SK-N-SH treated with all-trans-retinoic acid at 6 μM for 48 hours (cell line): Measurements from ENCODE around the gene SMARCC1.

ENCODE experiments used
- ATAC-seq: fragments of 200-7000 bp; cut with Tn5 transposase; 3 replicates; pipeline ENCODE4 v1.9.1; 2020; ENCODE audit warnings: mild to moderate bottlenecking, moderate library complexity
- ARNTL ChIP-seq: fragments of 450-650 bp; formaldehyde crosslinking; IDR thresholded peaks from 2 replicates; pipeline ENCODE4 v1.5.0; 2020; ENCODE audit warnings: low read depth, mild to moderate bottlenecking, moderate library complexity, borderline replicate concordance
- BACH2 ChIP-seq: fragments of 250-450 bp; sonication (Bioruptor Pico); IDR thresholded peaks from 2 replicates; pipeline ENCODE4 v1.9.0; 2021; ENCODE audit warnings: mild to moderate bottlenecking, borderline replicate concordance
- CSDC2 ChIP-seq: fragments of 250-450 bp; sonication (Bioruptor Pico); IDR thresholded peaks from 2 replicates; pipeline ENCODE4 v1.5.0; 2020; ENCODE audit warnings: mild to moderate bottlenecking, moderate library complexity
- GLIS3 ChIP-seq: fragments of 250-450 bp; sonication (Bioruptor Pico); IDR thresholded peaks from 2 replicates; pipeline ENCODE4 v1.5.0; 2020; ENCODE audit warnings: mild to moderate bottlenecking, moderate library complexity
- ISL1 ChIP-seq: fragments of 250-450 bp; sonication (Bioruptor Pico); IDR thresholded peaks from 2 replicates; pipeline ENCODE4 v2.1.2; 2022; ENCODE audit warnings: mild to moderate bottlenecking, moderate library complexity
- PPARA ChIP-seq: fragments of 250-450 bp; sonication (Bioruptor Pico); IDR thresholded peaks from 2 replicates; pipeline ENCODE4 v1.5.0; 2020; ENCODE audit warnings: mild to moderate bottlenecking, borderline replicate concordance
- RARB ChIP-seq: fragments of 250-450 bp; sonication (Bioruptor Pico); IDR thresholded peaks from 2 replicates; pipeline ENCODE4 v1.8.0; 2021; ENCODE audit warnings: mild to moderate bottlenecking, moderate library complexity
- SNAI2 ChIP-seq: fragments of 250-450 bp; sonication (Bioruptor Pico); IDR thresholded peaks from 2 replicates; pipeline ENCODE4 v1.5.0; 2020; ENCODE audit warnings: mild to moderate bottlenecking, moderate library complexity
- TCF4 ChIP-seq: fragments of 250-450 bp; sonication (Bioruptor Pico); IDR thresholded peaks from 2 replicates; pipeline ENCODE4 v1.8.0; 2021; ENCODE audit warnings: mild to moderate bottlenecking, moderate library complexity, borderline replicate concordance
- TOX ChIP-seq: fragments of 250-450 bp; sonication (Bioruptor Pico); IDR thresholded peaks from 2 replicates; pipeline ENCODE4 v1.8.0; 2021; ENCODE audit warnings: mild to moderate bottlenecking, moderate library complexity, borderline replicate concordance
- ZC3H10 ChIP-seq: fragments of 250-450 bp; sonication (Bioruptor Pico); IDR thresholded peaks from 2 replicates; pipeline ENCODE4 v1.5.1; 2021; ENCODE audit warnings: mild to moderate bottlenecking, moderate library complexity
- ZFP3 ChIP-seq: fragments of 250-450 bp; sonication (Bioruptor Pico); IDR thresholded peaks from 2 replicates; pipeline ENCODE4 v1.5.0; 2020; ENCODE audit warnings: mild to moderate bottlenecking, moderate library complexity
- ZFP30 ChIP-seq: fragments of 450-650 bp; formaldehyde crosslinking; IDR thresholded peaks from 2 replicates; pipeline ENCODE4 v1.5.0; 2022; ENCODE audit warnings: mild to moderate bottlenecking, moderate library complexity
- ZNF565 ChIP-seq: fragments of 450-650 bp; formaldehyde crosslinking; conservative IDR thresholded peaks from 2 replicates; pipeline ENCODE4 v1.5.0; 2020; ENCODE audit warnings: low read depth, mild to moderate bottlenecking, moderate library complexity
- ZNF70 ChIP-seq: fragments of 450-650 bp; formaldehyde crosslinking; IDR thresholded peaks from 2 replicates; pipeline ENCODE4 v1.5.0; 2020; ENCODE audit warnings: mild to moderate bottlenecking, moderate library complexity
- ZNF8 ChIP-seq: fragments of 450-650 bp; formaldehyde crosslinking; IDR thresholded peaks from 2 replicates; pipeline ENCODE4 v1.5.0; 2020; ENCODE audit warnings: mild to moderate bottlenecking, moderate library complexity
- TF ChIP-seq, protein P1 (sequence below): fragments of 250-450 bp; sonication (Bioruptor Pico); IDR thresholded peaks from 2 replicates; pipeline ENCODE4 v1.5.1; 2020; ENCODE audit warnings: low read depth, mild to moderate bottlenecking, moderate library complexity
- TF ChIP-seq, protein P2 (sequence below): fragments of 250-450 bp; sonication (Bioruptor Pico); IDR thresholded peaks from 2 replicates; pipeline ENCODE4 v1.8.0; 2021; ENCODE audit warnings: low read depth, mild to moderate bottlenecking, moderate library complexity, borderline replicate concordance
- TF ChIP-seq, protein P3 (sequence below): fragments of 250-450 bp; sonication (Bioruptor Pico); IDR thresholded peaks from 2 replicates; pipeline ENCODE4 v1.5.1; 2021; ENCODE audit warnings: mild to moderate bottlenecking, moderate library complexity
- TF ChIP-seq, protein P4 (sequence below): fragments of 250-450 bp; sonication (Bioruptor Pico); IDR thresholded peaks from 2 replicates; pipeline ENCODE4 v1.5.0; 2020; ENCODE audit warnings: mild to moderate bottlenecking, moderate library complexity
- TF ChIP-seq, protein P5 (sequence below): fragments of 250-450 bp; sonication (Bioruptor Pico); IDR thresholded peaks from 2 replicates; pipeline ENCODE4 v1.8.0; 2020; ENCODE audit warnings: mild to moderate bottlenecking, moderate library complexity, borderline replicate concordance

The SMARCC1 gene

DNA sequence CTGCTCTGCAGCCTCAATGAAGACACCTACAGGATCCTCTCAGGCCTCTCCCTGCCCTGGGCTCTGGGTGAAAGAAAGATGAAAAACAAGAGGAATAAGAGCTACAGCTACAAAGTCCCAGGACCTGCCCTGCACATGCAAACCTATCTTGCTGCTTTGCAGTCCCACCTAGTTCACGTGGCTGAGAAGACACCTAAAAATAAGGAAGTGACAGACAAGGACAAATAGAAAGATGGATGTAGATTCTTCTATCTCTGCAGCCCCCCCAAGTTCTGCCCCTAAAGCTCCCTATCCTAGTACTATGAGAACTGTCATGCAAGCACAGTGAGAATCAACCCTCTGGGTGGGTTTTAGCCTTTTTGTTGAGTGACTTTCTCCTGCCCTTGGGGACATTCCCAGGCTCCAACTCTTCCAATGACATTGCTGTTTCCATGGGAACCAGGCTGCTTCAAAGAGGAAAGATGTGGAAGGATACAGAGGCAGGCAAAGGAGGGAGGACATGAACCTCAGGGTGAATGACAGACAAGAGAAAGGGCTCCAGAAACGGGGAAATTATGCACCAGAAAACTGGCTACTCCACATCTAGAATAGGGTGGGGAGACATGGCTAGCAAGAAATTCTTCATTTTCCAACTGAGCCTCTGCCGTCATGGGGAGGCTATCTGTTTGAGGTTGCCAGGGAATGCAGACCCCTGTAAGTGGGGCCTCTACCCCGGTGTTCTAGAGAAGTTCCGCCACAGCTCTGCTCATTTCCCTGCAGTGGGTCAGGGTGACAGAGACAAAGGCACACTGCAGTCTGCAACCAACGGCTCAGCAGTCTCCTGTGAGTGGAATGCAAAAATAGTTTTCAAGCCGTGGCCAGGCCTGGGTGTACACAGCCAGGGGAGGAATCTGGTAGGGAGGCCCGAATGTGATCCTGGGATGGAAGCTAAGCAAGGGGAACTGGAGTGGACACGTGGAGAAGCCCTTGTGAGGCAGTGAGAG is 208.2 kb downstream of the SMARCC1 start:
- TF ChIP-seq ZNF565 = no peak
- no peak for TF ChIP-seq GLIS3
- TF ChIP-seq ARNTL (CRISPR knock-in tag) = no peak
- TF ChIP-seq, protein P1, sequence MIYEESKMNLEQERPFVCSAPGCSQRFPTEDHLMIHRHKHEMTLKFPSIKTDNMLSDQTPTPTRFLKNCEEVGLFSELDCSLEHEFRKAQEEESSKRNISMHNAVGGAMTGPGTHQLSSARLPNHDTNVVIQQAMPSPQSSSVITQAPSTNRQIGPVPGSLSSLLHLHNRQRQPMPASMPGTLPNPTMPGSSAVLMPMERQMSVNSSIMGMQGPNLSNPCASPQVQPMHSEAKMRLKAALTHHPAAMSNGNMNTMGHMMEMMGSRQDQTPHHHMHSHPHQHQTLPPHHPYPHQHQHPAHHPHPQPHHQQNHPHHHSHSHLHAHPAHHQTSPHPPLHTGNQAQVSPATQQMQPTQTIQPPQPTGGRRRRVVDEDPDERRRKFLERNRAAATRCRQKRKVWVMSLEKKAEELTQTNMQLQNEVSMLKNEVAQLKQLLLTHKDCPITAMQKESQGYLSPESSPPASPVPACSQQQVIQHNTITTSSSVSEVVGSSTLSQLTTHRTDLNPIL (CRISPR knock-in tag) = no peak
- TF ChIP-seq PPARA (CRISPR knock-in tag) = no peak
- TF ChIP-seq TCF4 = no peak
- no peak for TF ChIP-seq BACH2 (CRISPR knock-in tag)
- no peak for TF ChIP-seq SNAI2
- TF ChIP-seq TOX = no peak
- no peak for TF ChIP-seq ZNF8 (CRISPR knock-in tag)
- no peak for TF ChIP-seq ZC3H10 (CRISPR knock-in tag)
- no peak for TF ChIP-seq RARB (CRISPR knock-in tag)
- ATAC-seq = no peak

DNA sequence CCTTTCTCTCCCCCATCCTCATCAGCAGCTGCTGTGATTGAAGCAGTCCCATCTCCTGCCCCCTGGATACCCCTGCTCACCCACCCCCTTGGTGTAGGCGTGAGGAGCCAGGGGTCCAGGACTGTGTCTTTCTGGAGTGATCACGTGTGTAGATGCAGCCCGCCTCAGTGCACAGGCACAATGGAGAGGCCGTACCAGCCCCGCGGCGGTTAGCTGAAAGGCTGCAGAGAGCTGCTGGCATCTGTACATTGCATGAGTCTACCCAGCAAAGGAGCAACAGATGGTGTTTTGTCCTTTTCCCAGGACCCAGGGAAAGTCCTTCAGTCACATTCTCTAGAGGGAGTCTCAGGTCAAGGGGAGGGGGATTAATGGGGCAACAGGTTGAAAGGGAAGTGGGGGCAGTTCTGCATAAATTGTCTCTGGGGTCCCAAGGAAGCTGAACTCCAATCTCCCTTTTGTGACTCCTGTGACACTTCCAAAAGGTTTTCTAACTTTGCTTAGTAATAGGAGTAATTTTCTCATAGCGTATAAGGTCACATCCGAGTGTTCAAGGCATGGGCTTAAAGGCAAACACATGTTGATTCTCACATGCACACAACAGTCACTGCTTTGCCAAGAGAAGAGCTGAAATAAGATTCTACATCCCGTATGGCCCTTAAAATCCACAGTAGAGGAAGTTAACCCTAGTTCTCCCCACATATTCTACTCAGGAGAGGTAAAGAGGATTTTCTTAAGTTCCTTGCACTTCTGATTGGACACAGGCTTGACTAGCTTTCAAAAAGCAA is 210.1 kb downstream of the SMARCC1 start:
- TF ChIP-seq SNAI2 (no peak), ZNF8 (CRISPR knock-in tag) (no peak), TCF4 (no peak)
- TF ChIP-seq, protein P2, sequence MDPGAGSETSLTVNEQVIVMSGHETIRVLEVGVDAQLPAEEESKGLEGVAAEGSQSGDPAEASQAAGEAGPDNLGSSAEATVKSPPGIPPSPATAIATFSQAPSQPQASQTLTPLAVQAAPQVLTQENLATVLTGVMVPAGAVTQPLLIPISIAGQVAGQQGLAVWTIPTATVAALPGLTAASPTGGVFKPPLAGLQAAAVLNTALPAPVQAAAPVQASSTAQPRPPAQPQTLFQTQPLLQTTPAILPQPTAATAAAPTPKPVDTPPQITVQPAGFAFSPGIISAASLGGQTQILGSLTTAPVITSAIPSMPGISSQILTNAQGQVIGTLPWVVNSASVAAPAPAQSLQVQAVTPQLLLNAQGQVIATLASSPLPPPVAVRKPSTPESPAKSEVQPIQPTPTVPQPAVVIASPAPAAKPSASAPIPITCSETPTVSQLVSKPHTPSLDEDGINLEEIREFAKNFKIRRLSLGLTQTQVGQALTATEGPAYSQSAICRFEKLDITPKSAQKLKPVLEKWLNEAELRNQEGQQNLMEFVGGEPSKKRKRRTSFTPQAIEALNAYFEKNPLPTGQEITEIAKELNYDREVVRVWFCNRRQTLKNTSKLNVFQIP (CRISPR knock-in tag) = no peak
- TF ChIP-seq, all 23 proteins: peak for 0
- ATAC-seq = no peak

DNA sequence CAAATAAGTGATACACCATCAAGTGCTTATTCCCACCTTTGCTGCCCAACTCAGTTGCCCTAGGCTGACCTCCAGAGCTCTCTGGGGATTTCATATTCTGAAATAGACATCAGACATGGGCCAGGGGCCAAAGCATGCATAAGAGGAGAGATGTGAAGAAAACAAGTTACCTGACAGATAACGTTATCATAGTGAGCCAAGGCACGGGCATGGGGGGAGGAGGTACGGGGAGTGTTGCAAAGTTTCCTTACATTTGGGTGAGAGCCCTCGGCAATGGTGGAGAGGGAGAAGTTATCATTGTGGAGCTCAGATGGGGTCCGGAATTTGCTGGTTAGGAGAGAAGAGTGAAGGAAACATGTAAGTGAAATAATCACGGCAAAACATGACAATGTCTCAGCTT is 212.8 kb downstream of the SMARCC1 start:
- TF ChIP-seq ZNF70 (CRISPR knock-in tag) (no peak), PPARA (CRISPR knock-in tag) (no peak), SNAI2 (no peak), GLIS3 (no peak), ISL1 (CRISPR knock-in tag) (no peak), ZFP3 (CRISPR knock-in tag) (no peak), RARB (CRISPR knock-in tag) (no peak), CSDC2 (CRISPR knock-in tag) (no peak), ZC3H10 (CRISPR knock-in tag) (no peak), ZFP30 (CRISPR knock-in tag) (no peak), ZNF565 (no peak), BACH2 (CRISPR knock-in tag) (no peak), TOX (no peak), ZNF8 (CRISPR knock-in tag) (no peak), TCF4 (no peak)
- TF ChIP-seq, protein P2 (CRISPR knock-in tag) = no peak
- TF ChIP-seq, protein P3, sequence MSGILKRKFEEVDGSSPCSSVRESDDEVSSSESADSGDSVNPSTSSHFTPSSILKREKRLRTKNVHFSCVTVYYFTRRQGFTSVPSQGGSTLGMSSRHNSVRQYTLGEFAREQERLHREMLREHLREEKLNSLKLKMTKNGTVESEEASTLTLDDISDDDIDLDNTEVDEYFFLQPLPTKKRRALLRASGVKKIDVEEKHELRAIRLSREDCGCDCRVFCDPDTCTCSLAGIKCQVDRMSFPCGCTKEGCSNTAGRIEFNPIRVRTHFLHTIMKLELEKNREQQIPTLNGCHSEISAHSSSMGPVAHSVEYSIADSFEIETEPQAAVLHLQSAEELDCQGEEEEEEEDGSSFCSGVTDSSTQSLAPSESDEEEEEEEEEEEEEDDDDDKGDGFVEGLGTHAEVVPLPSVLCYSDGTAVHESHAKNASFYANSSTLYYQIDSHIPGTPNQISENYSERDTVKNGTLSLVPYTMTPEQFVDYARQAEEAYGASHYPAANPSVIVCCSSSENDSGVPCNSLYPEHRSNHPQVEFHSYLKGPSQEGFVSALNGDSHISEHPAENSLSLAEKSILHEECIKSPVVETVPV = no peak
- TF ChIP-seq, protein P4, sequence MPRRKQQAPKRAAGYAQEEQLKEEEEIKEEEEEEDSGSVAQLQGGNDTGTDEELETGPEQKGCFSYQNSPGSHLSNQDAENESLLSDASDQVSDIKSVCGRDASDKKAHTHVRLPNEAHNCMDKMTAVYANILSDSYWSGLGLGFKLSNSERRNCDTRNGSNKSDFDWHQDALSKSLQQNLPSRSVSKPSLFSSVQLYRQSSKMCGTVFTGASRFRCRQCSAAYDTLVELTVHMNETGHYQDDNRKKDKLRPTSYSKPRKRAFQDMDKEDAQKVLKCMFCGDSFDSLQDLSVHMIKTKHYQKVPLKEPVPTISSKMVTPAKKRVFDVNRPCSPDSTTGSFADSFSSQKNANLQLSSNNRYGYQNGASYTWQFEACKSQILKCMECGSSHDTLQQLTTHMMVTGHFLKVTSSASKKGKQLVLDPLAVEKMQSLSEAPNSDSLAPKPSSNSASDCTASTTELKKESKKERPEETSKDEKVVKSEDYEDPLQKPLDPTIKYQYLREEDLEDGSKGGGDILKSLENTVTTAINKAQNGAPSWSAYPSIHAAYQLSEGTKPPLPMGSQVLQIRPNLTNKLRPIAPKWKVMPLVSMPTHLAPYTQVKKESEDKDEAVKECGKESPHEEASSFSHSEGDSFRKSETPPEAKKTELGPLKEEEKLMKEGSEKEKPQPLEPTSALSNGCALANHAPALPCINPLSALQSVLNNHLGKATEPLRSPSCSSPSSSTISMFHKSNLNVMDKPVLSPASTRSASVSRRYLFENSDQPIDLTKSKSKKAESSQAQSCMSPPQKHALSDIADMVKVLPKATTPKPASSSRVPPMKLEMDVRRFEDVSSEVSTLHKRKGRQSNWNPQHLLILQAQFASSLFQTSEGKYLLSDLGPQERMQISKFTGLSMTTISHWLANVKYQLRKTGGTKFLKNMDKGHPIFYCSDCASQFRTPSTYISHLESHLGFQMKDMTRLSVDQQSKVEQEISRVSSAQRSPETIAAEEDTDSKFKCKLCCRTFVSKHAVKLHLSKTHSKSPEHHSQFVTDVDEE (CRISPR knock-in tag) = no peak
- TF ChIP-seq, protein P1 (CRISPR knock-in tag) = no peak
- TF ChIP-seq, protein P5, sequence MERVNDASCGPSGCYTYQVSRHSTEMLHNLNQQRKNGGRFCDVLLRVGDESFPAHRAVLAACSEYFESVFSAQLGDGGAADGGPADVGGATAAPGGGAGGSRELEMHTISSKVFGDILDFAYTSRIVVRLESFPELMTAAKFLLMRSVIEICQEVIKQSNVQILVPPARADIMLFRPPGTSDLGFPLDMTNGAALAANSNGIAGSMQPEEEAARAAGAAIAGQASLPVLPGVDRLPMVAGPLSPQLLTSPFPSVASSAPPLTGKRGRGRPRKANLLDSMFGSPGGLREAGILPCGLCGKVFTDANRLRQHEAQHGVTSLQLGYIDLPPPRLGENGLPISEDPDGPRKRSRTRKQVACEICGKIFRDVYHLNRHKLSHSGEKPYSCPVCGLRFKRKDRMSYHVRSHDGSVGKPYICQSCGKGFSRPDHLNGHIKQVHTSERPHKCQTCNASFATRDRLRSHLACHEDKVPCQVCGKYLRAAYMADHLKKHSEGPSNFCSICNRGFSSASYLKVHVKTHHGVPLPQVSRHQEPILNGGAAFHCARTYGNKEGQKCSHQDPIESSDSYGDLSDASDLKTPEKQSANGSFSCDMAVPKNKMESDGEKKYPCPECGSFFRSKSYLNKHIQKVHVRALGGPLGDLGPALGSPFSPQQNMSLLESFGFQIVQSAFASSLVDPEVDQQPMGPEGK = no peak
- ATAC-seq = no peak
